Colonic mucosa (tissue), 4 donors: Measurements from ENCODE around the gene MANSC1. TPM values are rescaled to one million over a fixed set of nuclear protein-coding genes. Genes with fewer than 3 reads are reported as not detected.

ENCODE experiments used
- DNase-seq: peaks from one replicate; pipeline ENCODE4 v3.0.0-alpha.2; 2020
- H3K27ac ChIP-seq: fragments of 200-600 bp; one replicate; pipeline ENCODE4 v1.8.0; 2021
- H3K27me3 ChIP-seq: fragments of 200-600 bp; one replicate; pipeline ENCODE4 v1.8.0; 2021
- H3K36me3 ChIP-seq: fragments of 200-600 bp; one replicate; pipeline ENCODE4 v1.8.0; 2021
- H3K4me1 ChIP-seq: fragments of 200-600 bp; one replicate; pipeline ENCODE4 v1.8.0; 2021; ENCODE audit warnings: mild to moderate bottlenecking
- H3K4me3 ChIP-seq: fragments of 200-600 bp; one replicate; pipeline ENCODE4 v1.8.0; 2021
- H3K9ac ChIP-seq, 2 donors: one replicate each; pipeline ENCODE4 v1.7.0; 2013; ENCODE audit warnings: control low read depth in 2 of 2, low read depth in 2 of 2, low read length in 2 of 2
- H3K9me3 ChIP-seq: fragments of 200-600 bp; one replicate; pipeline ENCODE4 v1.8.0; 2021
- CTCF ChIP-seq: fragments of 200-600 bp; IDR thresholded peaks from one replicate; pipeline ENCODE4 v1.8.0; 2022; ENCODE audit warnings: antibody characterized with exemption, mild to moderate bottlenecking
- intact Hi-C: fragments of 100-400 bp; cut with DNase I; formaldehyde crosslinking; loops from one replicate; pipeline ENCODE4 v1.14.1; 2022
- total RNA-seq, 2 donors: library from RNA; stranded (reverse); fragmentation: NEBNext Ultra II Directional in 1 of 2; extraction: Animal tissue kit (Norgen Biotek cat#: 25700) in 1 of 2; gene quantifications; one replicate each; pipeline ENCODE4 v1.2.1, GENCODE V29; 2021
- donor health status: healthy.
- donor health status: DM: no; HTN: no; CAD: no.
- donor health status: DM: no; HTN: no; CAD: no.

MANSC1 gene
- total RNA-seq, 2 donors from 2014 or later = 63.6 to 66.0 TPM

GRCh38 chr12:12336049-12336411 is 14.0 kb downstream of the MANSC1 start:
- Histone ChIP-seq H3K4me1 (peaks cover 9% of the 10 kb centered on the region), H3K9ac (no peak overlapping the region), H3K36me3 (no peaks in the 10 kb centered on the region), H3K4me3 (no peak overlapping the region), H3K9me3 (no peaks in the 10 kb centered on the region), H3K27me3 (no peaks in the 10 kb centered on the region), H3K27ac (no peak overlapping the region)
- intact Hi-C loops = loop anchor here (10.0 kb wide), 1 partner anchor 751 kb away; no protein-coding TSS in a partner anchor
- TF ChIP-seq CTCF = no peak
- no peak for DNase-seq

- intact Hi-C loops = loop anchor here (10.0 kb wide), 1 partner anchor 750 kb away; no protein-coding TSS in a partner anchor
- Histone ChIP-seq H3K9ac (peak overlapping the region in 1 of 2 donors; percentile 1), H3K36me3 (no peaks in the 10 kb centered on the region), H3K9me3 (no peaks in the 10 kb centered on the region), H3K4me3 (no peak overlapping the region), H3K4me1 (peaks cover 9% of the 10 kb centered on the region), H3K27me3 (no peaks in the 10 kb centered on the region), H3K27ac (no peak overlapping the region)
- peak; percentile 68 for DNase-seq
- peak; percentile 94 for TF ChIP-seq CTCF
Measured at GRCh38 chr12:12334367-12335040, 15.5 kb downstream of the MANSC1 start.

- peak overlapping the region; percentile 55 for H3K27ac ChIP-seq
- intact Hi-C loops = loop anchor here (10.0 kb wide), 1 partner anchor 749 kb away; no protein-coding TSS in a partner anchor
- peaks cover 9% of the 10 kb centered on the region for H3K4me1 ChIP-seq
- H3K9me3 ChIP-seq = no peaks in the 10 kb centered on the region
- H3K27me3 ChIP-seq = no peaks in the 10 kb centered on the region
- no peak overlapping the region for H3K4me3 ChIP-seq
- no peaks in the 10 kb centered on the region for H3K36me3 ChIP-seq
- TF ChIP-seq CTCF = no peak
- DNase-seq = peak; percentile 81
- H3K9ac ChIP-seq = peak overlapping the region in 1 of 2 donors; percentile 8
Measured at GRCh38 chr12:12333407-12334366, 16.4 kb downstream of the MANSC1 start.

GRCh38 chr12:12331896-12332295 is 18.1 kb downstream of the MANSC1 start:
- Histone ChIP-seq H3K9ac (peak overlapping the region in 1 of 2 donors; percentile 37), H3K9me3 (no peaks in the 10 kb centered on the region), H3K27me3 (no peaks in the 10 kb centered on the region), H3K4me1 (peaks cover 9% of the 10 kb centered on the region), H3K4me3 (no peak overlapping the region), H3K27ac (no peak overlapping the region), H3K36me3 (no peaks in the 10 kb centered on the region)
- no peak for TF ChIP-seq CTCF
- no peak for DNase-seq
- intact Hi-C loops = loop anchor here (10.0 kb wide), 1 partner anchor 747 kb away; no protein-coding TSS in a partner anchor

- intact Hi-C loops = loop anchor here (10.0 kb wide), 1 partner anchor 747 kb away; no protein-coding TSS in a partner anchor
- no peaks in the 10 kb centered on the region for H3K9me3 ChIP-seq
- no peak for TF ChIP-seq CTCF
- no peak for DNase-seq
- peaks cover 9% of the 10 kb centered on the region for H3K4me1 ChIP-seq
- H3K27me3 ChIP-seq = no peaks in the 10 kb centered on the region
- peak overlapping the region in 1 of 2 donors; percentile 37 for H3K9ac ChIP-seq
- no peak overlapping the region for H3K4me3 ChIP-seq
- no peak overlapping the region for H3K27ac ChIP-seq
- H3K36me3 ChIP-seq = no peaks in the 10 kb centered on the region
Measured at GRCh38 chr12:12331244-12331771, 18.7 kb downstream of the MANSC1 start.
